ENCODE data around the gene GABRP.

DNA sequence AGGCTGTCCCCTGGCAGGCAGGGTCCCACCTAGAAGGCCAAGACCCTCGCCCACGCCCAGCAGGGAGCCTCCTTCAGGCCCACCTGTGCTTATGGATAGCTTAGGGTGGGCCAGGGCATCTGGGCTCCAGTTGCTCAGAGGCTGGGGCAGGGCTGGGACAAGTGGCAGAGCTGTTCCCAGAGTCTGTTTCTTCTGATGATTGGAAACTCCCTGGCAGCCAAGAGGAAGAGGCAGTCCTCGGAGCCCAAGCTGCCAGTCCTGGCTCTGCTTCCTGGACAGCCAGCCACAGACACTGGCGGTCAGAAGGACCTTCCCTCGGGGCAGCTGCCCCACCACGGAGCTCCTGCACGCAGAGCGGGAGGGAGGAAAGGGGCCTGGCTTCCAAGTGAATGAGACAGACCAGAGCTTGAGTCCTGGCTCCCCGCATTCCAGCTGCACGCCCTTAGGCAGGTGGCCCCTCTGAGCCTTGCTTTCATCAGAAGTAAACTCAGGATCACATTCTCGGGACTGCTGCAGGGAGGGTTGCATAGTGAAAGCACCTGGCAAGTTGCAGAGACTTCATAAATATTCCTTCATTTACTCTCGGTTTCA, 37.9 kb upstream of the GABRP start:
- TF ChIP-seq, protein P1, sequence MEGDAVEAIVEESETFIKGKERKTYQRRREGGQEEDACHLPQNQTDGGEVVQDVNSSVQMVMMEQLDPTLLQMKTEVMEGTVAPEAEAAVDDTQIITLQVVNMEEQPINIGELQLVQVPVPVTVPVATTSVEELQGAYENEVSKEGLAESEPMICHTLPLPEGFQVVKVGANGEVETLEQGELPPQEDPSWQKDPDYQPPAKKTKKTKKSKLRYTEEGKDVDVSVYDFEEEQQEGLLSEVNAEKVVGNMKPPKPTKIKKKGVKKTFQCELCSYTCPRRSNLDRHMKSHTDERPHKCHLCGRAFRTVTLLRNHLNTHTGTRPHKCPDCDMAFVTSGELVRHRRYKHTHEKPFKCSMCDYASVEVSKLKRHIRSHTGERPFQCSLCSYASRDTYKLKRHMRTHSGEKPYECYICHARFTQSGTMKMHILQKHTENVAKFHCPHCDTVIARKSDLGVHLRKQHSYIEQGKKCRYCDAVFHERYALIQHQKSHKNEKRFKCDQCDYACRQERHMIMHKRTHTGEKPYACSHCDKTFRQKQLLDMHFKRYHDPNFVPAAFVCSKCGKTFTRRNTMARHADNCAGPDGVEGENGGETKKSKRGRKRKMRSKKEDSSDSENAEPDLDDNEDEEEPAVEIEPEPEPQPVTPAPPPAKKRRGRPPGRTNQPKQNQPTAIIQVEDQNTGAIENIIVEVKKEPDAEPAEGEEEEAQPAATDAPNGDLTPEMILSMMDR (IDR thresholded peaks at IDR 0.05), result no peak
- TF ChIP-seq POLR2A (IDR thresholded peaks at IDR 0.05), result no peak

All from adrenal gland (tissue), 5 donors.